C4-2B (cell line): ENCODE data around the gene SNU13.

Experiments
- ZFX ChIP-seq: fragments of 450-650 bp; IDR thresholded peaks from 2 replicates; pipeline ENCODE4 v1.6.1; 2017
- TF ChIP-seq, protein P1 (sequence below): fragments of 450-650 bp; conservative IDR thresholded peaks from 2 replicates; pipeline ENCODE4 v1.5.1; 2017; ENCODE audit warnings: mild to moderate bottlenecking

DNA sequence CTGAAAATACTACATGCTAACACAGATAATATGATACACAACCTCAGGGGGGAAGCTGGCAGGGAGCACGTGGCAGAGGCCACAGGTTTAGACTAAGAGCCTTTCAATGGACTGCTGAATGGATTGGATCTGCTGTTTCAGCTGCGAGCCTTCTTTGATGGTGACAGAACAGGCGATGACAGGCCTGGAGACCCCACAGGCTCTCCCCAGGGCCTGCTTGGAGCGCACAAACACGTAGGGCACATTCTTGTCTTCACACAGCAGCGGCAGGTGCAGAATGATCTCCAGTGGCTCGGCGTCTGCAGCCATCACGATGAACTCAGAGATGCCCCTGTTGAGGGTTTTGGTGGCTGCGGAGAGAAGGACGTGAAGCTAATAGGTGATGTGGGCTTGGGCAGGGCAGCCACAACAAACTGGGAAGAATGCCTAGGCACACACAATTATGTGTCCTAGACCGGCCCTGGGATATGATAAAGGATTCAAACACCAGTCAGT is 13.8 kb downstream of the SNU13 start:
- TF ChIP-seq, protein P1, sequence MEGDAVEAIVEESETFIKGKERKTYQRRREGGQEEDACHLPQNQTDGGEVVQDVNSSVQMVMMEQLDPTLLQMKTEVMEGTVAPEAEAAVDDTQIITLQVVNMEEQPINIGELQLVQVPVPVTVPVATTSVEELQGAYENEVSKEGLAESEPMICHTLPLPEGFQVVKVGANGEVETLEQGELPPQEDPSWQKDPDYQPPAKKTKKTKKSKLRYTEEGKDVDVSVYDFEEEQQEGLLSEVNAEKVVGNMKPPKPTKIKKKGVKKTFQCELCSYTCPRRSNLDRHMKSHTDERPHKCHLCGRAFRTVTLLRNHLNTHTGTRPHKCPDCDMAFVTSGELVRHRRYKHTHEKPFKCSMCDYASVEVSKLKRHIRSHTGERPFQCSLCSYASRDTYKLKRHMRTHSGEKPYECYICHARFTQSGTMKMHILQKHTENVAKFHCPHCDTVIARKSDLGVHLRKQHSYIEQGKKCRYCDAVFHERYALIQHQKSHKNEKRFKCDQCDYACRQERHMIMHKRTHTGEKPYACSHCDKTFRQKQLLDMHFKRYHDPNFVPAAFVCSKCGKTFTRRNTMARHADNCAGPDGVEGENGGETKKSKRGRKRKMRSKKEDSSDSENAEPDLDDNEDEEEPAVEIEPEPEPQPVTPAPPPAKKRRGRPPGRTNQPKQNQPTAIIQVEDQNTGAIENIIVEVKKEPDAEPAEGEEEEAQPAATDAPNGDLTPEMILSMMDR: no peak
- no peak for TF ChIP-seq ZFX
